ENCODE results near the gene ZNF883. TPM values are rescaled to one million over a fixed set of nuclear protein-coding genes. Genes with fewer than 3 reads are reported as not detected.

The ZNF883 gene
- total and polyA plus RNA-seq, 2 of the 8 experiments (the other 6 are each of a cell fraction or from before 2014, with no cell fraction given) = 6.1 to 20.2 TPM

DNA sequence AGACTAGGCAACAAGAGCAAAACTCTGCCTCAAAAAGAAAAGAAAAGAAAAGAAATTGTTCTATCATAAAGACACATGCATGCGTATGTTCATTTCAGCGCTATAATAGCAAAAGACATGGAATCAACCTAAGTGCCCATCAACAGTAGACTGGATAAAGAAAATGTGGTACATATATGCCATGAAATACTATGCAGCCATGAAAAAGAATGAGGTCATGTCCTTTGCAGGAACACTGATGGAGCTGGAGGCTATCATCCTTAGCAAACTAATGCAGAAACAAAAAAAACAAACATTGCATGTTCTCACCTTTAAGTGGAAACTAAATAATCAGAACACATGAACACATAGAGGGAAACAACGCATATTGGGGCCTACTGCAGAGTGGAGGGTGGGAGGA lies 6.3 kb upstream of the ZNF883 start:
- no peaks in the 10 kb centered on the region for H3K36me3 ChIP-seq (ENCODE audit: control insufficient read depth in 2 of 4, insufficient read depth in 4 of 4, low read length in 3 of 4)

More for the DNA sequence above, 6.3 kb upstream of the ZNF883 start:
- no peak for DNase-seq (ENCODE audit: low read depth in 1 of 2, low spot score in 2 of 2)
- H3K56ac ChIP-seq (replicated peaks; ENCODE audit: insufficient read length, low read depth, low read length) = no peak overlapping the region
- no peak overlapping the region for H3K4ac ChIP-seq (replicated peaks; ENCODE audit: insufficient read length, low read depth, low read length)
- H3K14ac ChIP-seq (ENCODE audit: insufficient read length) = no peak overlapping the region
- H3K4me2 ChIP-seq (ENCODE audit: insufficient read depth in 1 of 2, low read depth in 2 of 2, low read length in 2 of 2) = no peak overlapping the region
- H4K8ac ChIP-seq (ENCODE audit: extremely low read depth, insufficient read depth, low read length) = no peak overlapping the region
- H3K4me3 ChIP-seq (ENCODE audit: extremely low read depth in 1 of 4, insufficient read depth in 2 of 4, low read depth in 3 of 4, low read length in 4 of 4) = no peak overlapping the region
- H3K79me2 ChIP-seq (ENCODE audit: control insufficient read depth in 1 of 2, insufficient read depth in 2 of 2, low read length in 2 of 2) = no peaks in the 10 kb centered on the region
- no peaks in the 10 kb centered on the region for H4K20me1 ChIP-seq (replicated peaks in 1 of 2; ENCODE audit: control insufficient read depth in 1 of 2, insufficient read depth in 2 of 2, low read length in 2 of 2)
- POLR2A ChIA-PET (ENCODE audit: partially characterized antibody) = interaction anchor here (2.1 kb wide), 1 partner anchor 16 kb away, joined by 4 read pairs; no protein-coding TSS in a partner anchor
- CTCF ChIA-PET (ENCODE audit: partially characterized antibody) = interaction anchor here (1.3 to 1.5 kb wide), 2 partner anchors 14 to 47 kb away, joined by 4 read pairs; no protein-coding TSS in a partner anchor
- H3K18ac ChIP-seq (ENCODE audit: extremely low read depth, low read length) = no peak overlapping the region
- no peak overlapping the region for H2BK120ac ChIP-seq (replicated peaks; ENCODE audit: low read depth, low read length)
- no peak overlapping the region for H3K23ac ChIP-seq (ENCODE audit: insufficient read length)
- H3K23me2 ChIP-seq (ENCODE audit: low read depth, low read length) = no peaks in the 10 kb centered on the region
- H4K5ac ChIP-seq (ENCODE audit: insufficient read length, low read depth, low read length) = no peak overlapping the region
- no peak overlapping the region for H2AK5ac ChIP-seq (ENCODE audit: low read depth, low read length)
- H3K9ac ChIP-seq (replicated peaks in 1 of 4; ENCODE audit: extremely low read depth in 1 of 4, low read depth in 3 of 4, low read length in 3 of 4) = no peak overlapping the region
- H3K79me1 ChIP-seq (ENCODE audit: low read depth, low read length) = no peaks in the 10 kb centered on the region
- 87% methylated on average over 3 of the region's 3 CpGs; no CpG with 5 or more reads in 1 of the 2 experiments for WGBS, 2 experiments (ENCODE audit: extremely low coverage in 1 of 2, insufficient coverage in 1 of 2, insufficient read length in 1 of 2, insufficient replicate concordance in 2 of 2, low coverage in 1 of 2, low lambda C conversion rate in 2 of 2, missing lambda C conversion rate in 1 of 2)
- no peak overlapping the region for H2BK5ac ChIP-seq (ENCODE audit: low read depth, low read length)
- no peak overlapping the region for H3K27ac ChIP-seq (ENCODE audit: low read depth, low read length)
- no peaks in the 10 kb centered on the region for H3K27me3 ChIP-seq (replicated peaks in 1 of 4; ENCODE audit: control insufficient read depth in 3 of 4, extremely low read depth in 1 of 4, insufficient read depth in 3 of 4, low read length in 3 of 4)
- peaks cover 18 to 33% of the 10 kb centered on the region in 2 experiments for H3K9me3 ChIP-seq (ENCODE audit: insufficient read depth in 2 of 2, low read depth in 1 of 2, low read length in 1 of 2)
- no peak overlapping the region for H4K91ac ChIP-seq (replicated peaks; ENCODE audit: insufficient read length, low read length)
- H2AFZ ChIP-seq (ENCODE audit: low read length) = no peak overlapping the region
- no peak overlapping the region for H2BK20ac ChIP-seq (ENCODE audit: low read length)
- TF ChIP-seq CREB1 (IDR thresholded peaks at IDR 0.05) (no peak), SAP30 (IDR thresholded peaks at IDR 0.05; ENCODE audit: insufficient read depth, insufficient replicate concordance, low read length) (no peak), BCL11A (IDR thresholded peaks at IDR 0.05; ENCODE audit: low read depth in 2 of 2, low read length in 2 of 2) (no peak), KDM4A (IDR thresholded peaks at IDR 0.05; ENCODE audit: low read depth, low read length, severe bottlenecking) (no peak), TEAD4 (IDR thresholded peaks at IDR 0.05; ENCODE audit: low read depth, low read length) (no peak), YY1 (IDR thresholded peaks at IDR 0.05; ENCODE audit: low read depth, low read length) (no peak), BACH1 (IDR thresholded peaks at IDR 0.05; ENCODE audit: low read length) (no peak)
- H2BK15ac ChIP-seq (ENCODE audit: low read length) = no peak overlapping the region
- H3K4me1 ChIP-seq (replicated peaks in 1 of 4; ENCODE audit: control insufficient read depth in 3 of 4, insufficient read depth in 4 of 4, low read length in 3 of 4) = no peaks in the 10 kb centered on the region
- no peak overlapping the region for H2BK12ac ChIP-seq (ENCODE audit: low read depth, low read length)
- FAIRE-seq = no peak
